K562 (cell line): ENCODE data around the gene DMWD. TPM values are rescaled to one million over a fixed set of nuclear protein-coding genes. Genes with fewer than 3 reads are reported as not detected.

ENCODE experiments used
- ELF4 ChIP-seq: fragments of 450-650 bp; formaldehyde crosslinking; IDR thresholded peaks from 2 replicates; pipeline ENCODE4 v1.4.0; 2022; ENCODE audit warnings: missing genetic modification characterization
- HSF4 ChIP-seq: fragments of 250-450 bp; sonication (Bioruptor Pico); IDR thresholded peaks from 2 replicates; pipeline ENCODE4 v2.1.2; 2022; ENCODE audit warnings: mild to moderate bottlenecking, moderate library complexity, borderline replicate concordance
- MAFF ChIP-seq: IDR thresholded peaks from 2 replicates; pipeline ENCODE4 v1.6.1; 2012; ENCODE audit warnings: low read length, improper control_type of control experiment
- MCM5 ChIP-seq: fragments of 450-650 bp; IDR thresholded peaks from 2 replicates; pipeline ENCODE4 v1.6.1; 2016; ENCODE audit warnings: low read depth
- NCOA1 ChIP-seq: fragments of 450-650 bp; IDR thresholded peaks from 2 replicates; pipeline ENCODE4 v1.6.1; 2016; ENCODE audit warnings: low read depth
- NR1H2 ChIP-seq: sonication (generic); formaldehyde crosslinking; IDR thresholded peaks from 2 replicates; pipeline ENCODE4 v1.4.0; 2020; ENCODE audit warnings: mild to moderate bottlenecking, missing genetic modification reagents
- POLR2G ChIP-seq: fragments of 200-400 bp; formaldehyde crosslinking; IDR thresholded peaks from 2 replicates; pipeline ENCODE4 v1.6.1; 2017; ENCODE audit warnings: low read depth, mild to moderate bottlenecking, antibody characterized with exemption, low read length, moderate library complexity
- SMAD4 ChIP-seq: fragments of 250-450 bp; sonication (Bioruptor Pico); conservative IDR thresholded peaks from 2 replicates; pipeline ENCODE4 v1.8.0; 2021; ENCODE audit warnings: inconsistent platforms, mild to moderate bottlenecking, moderate library complexity
- SMARCC2 ChIP-seq: fragments of 450-650 bp; IDR thresholded peaks from 2 replicates; pipeline ENCODE4 v1.6.1; 2017; ENCODE audit warnings: antibody characterized with exemption, moderate library complexity, mild to moderate bottlenecking, low read depth
- SRF ChIP-seq, 2 experiments: fragments of 250-450, 450-650 bp in 1 of 2; sonication (Bioruptor Pico) in 1 of 2; sonication (generic) in 1 of 2; formaldehyde crosslinking; IDR thresholded peaks; 2 replicates each; pipeline versions ENCODE4 v1.5.0 to v1.5.1; 2020 to 2022; ENCODE audit warnings: mild to moderate bottlenecking in 1 of 2, missing genetic modification reagents in 1 of 2
- SRSF7 ChIP-seq: fragments of 200-400 bp; formaldehyde crosslinking; optimal IDR thresholded peaks from 2 replicates; pipeline ENCODE3; 2017; ENCODE audit warnings: mild to moderate bottlenecking, low read depth, low read length
- STAG1 ChIP-seq: sonication (generic); formaldehyde crosslinking; IDR thresholded peaks from 2 replicates; pipeline ENCODE4 v1.5.0; 2020; ENCODE audit warnings: missing genetic modification reagents, borderline replicate concordance
- THRAP3 ChIP-seq: fragments of 450-650 bp; IDR thresholded peaks from 2 replicates; pipeline ENCODE4 v1.6.1; 2016; ENCODE audit warnings: mild to moderate bottlenecking, inconsistent platforms, borderline replicate concordance
- YY1 ChIP-seq, 3 experiments: IDR thresholded peaks; 2 replicates each; pipeline ENCODE4 v1.6.1; 2011; ENCODE audit warnings: low read length in 2 of 3, mild to moderate bottlenecking in 2 of 3, moderate library complexity in 2 of 3, borderline replicate concordance in 1 of 3, control low read depth in 1 of 3, low read depth in 1 of 3; ENCODE audit not compliant: insufficient read depth in 3 of 3, insufficient replicate concordance in 2 of 3, control insufficient read depth in 1 of 3, insufficient read length in 1 of 3; ENCODE audit errors: extremely low read depth in 1 of 3
- ZNF165 ChIP-seq: fragments of 250-450 bp; sonication (Bioruptor Pico); IDR thresholded peaks from 2 replicates; pipeline ENCODE4 v1.4.0; 2020; ENCODE audit warnings: borderline replicate concordance
- ZNF253 ChIP-seq: fragments of 250-450 bp; sonication (Bioruptor Pico); conservative IDR thresholded peaks from 2 replicates; pipeline ENCODE4 v1.6.1; 2021; ENCODE audit warnings: mild to moderate bottlenecking
- ZNF263 ChIP-seq: sonication (generic); formaldehyde crosslinking; IDR thresholded peaks from 2 replicates; pipeline ENCODE4 v1.8.0; 2022; ENCODE audit warnings: mild to moderate bottlenecking, missing genetic modification reagents, borderline replicate concordance
- ZNF785 ChIP-seq: fragments of 250-450 bp; sonication (Bioruptor Pico); IDR thresholded peaks from 2 replicates; pipeline ENCODE4 v1.4.0; 2020; ENCODE audit warnings: mild to moderate bottlenecking
- polyA plus RNA-seq, 8 experiments: library from polyadenylated mRNA; depleted of rRNA in 4 of 8; stranded (reverse) in 5 of 8; unstranded in 3 of 8; fragments of >200 nt; fragmentation: Nextera tagmentation in 2 of 8; fragmentation: Illumina TruSeq in 1 of 8; extraction: Ambion mirVana in 2 of 8; extraction: Trizol in 1 of 8; gene quantifications; 2 replicates each; pipeline versions ENCODE4 v1.2.1 to v1.2.3, GENCODE V29; 2011 to 2014; ENCODE audit warnings: inconsistent platforms in 1 of 8, missing spikeins in 1 of 8
- total RNA-seq, 7 experiments: library from RNA; depleted of rRNA in 6 of 7; stranded (reverse); fragments of >200 nt in 6 of 7; fragmentation: Illumina TruSeq in 2 of 7; extraction: Trizol in 2 of 7; gene quantifications; 2 replicates each; pipeline versions ENCODE4 v1.2.1 to v1.2.3, GENCODE V29; 2011 to 2021; ENCODE audit warnings: low replicate concordance in 1 of 7
- TF ChIP-seq, protein P1 (sequence below): sonication (generic); formaldehyde crosslinking; IDR thresholded peaks from 2 replicates; pipeline ENCODE4 v1.8.0; 2022; ENCODE audit warnings: missing genetic modification reagents, mild to moderate bottlenecking, borderline replicate concordance
- TF ChIP-seq, protein P2 (sequence below): fragments of 450-650 bp; IDR thresholded peaks from 2 replicates; pipeline ENCODE4 v1.6.1; 2016; ENCODE audit warnings: borderline replicate concordance
- TF ChIP-seq, protein P3 (sequence below): sonication (generic); formaldehyde crosslinking; IDR thresholded peaks from 2 replicates; pipeline ENCODE4 v1.9.0; 2022; ENCODE audit warnings: mild to moderate bottlenecking, missing genetic modification reagents
- TF ChIP-seq, protein P4 (sequence below): fragments of 250-450 bp; sonication (Bioruptor Pico); IDR thresholded peaks from 2 replicates; pipeline ENCODE4 v1.5.0; 2020; ENCODE audit warnings: mild to moderate bottlenecking, borderline replicate concordance

The DMWD gene
- total and polyA plus RNA-seq, 9 of the 15 experiments (the other 6 are each of a cell fraction or from before 2014, with no cell fraction given), result 4.7 to 54.6 (median 19.0) TPM

DNA sequence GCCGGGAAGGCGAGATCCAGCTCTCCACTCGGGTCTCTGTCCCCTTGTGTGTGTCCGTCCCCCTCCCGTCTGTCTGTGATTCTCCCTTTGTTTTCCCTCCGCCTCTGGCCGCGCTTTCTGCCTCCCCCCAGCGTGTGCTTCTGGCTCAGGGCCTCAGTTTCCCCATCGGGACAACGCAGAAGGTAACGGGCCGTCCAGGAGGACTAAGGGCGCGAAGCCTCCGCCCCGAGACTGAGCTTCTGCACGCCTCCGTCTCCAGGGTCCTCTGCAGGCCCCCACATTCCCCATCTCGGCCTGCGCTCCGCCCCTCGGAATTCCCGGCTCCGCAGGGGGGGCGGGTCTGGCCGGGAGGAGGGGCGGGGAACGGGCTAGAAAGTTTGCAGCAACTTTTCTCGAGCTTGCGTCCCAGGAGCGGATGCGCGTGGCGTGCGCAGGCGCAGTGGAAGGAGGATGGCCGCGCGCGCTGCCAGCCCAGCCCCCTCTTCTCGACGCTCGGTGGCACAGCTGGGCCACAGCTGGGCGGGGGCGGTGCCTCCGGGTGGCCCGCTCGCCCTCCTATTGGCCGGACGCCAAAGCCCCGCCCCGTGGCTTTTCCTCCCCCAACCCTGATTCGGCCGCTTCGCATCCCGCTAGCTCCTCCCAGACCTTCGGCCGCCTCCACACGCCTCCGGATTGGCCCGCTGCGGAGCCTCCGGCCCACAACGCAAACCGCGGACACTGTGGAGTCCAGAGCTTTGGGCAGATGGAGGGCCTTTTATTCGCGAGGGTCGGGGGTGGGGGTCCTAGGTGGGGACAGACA lies 23.5 kb downstream of the DMWD start, which contains the start of gene SIX5 (continued):
- TF ChIP-seq, protein P1, sequence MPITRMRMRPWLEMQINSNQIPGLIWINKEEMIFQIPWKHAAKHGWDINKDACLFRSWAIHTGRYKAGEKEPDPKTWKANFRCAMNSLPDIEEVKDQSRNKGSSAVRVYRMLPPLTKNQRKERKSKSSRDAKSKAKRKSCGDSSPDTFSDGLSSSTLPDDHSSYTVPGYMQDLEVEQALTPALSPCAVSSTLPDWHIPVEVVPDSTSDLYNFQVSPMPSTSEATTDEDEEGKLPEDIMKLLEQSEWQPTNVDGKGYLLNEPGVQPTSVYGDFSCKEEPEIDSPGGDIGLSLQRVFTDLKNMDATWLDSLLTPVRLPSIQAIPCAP, result no peak
- TF ChIP-seq ZNF263 (CRISPR knock-in tag) (no peak), ZNF253 (CRISPR knock-in tag) (no peak), ELF4 (0 out of 2 replicates have a peak, but pooled peaks have one; percentile 9), MAFF (no peak), STAG1 (CRISPR knock-in tag) (no peak), NCOA1 (no peak), SMAD4 (CRISPR knock-in tag) (no peak; the same call in none of the 2 replicates), HSF4 (CRISPR knock-in tag) (no peak), SMARCC2 (no peak), THRAP3 (no peak; the same call in 1 of the 2 replicates), POLR2G (peak; percentile 77), SRF (CRISPR knock-in tag; IDR thresholded peaks at IDR 0.05) (peak in 1 of 2 experiments; percentile 66; a peak in 1 of 4 replicates), MCM5 (no peak), SRSF7 (no peak), ZNF165 (no peak), YY1 (IDR thresholded peaks at IDR 0.05; ENCODE audit: borderline replicate concordance in 1 of 3, control insufficient read depth in 1 of 3, extremely low read depth in 1 of 3, insufficient read depth in 3 of 3, insufficient read length in 1 of 3, insufficient replicate concordance in 2 of 3, low read depth in 1 of 3, low read length in 2 of 3) (peak; percentile 15 to 79 (median 69)), NR1H2 (no peak), ZNF785 (CRISPR knock-in tag) (no peak)
- TF ChIP-seq, protein P2, sequence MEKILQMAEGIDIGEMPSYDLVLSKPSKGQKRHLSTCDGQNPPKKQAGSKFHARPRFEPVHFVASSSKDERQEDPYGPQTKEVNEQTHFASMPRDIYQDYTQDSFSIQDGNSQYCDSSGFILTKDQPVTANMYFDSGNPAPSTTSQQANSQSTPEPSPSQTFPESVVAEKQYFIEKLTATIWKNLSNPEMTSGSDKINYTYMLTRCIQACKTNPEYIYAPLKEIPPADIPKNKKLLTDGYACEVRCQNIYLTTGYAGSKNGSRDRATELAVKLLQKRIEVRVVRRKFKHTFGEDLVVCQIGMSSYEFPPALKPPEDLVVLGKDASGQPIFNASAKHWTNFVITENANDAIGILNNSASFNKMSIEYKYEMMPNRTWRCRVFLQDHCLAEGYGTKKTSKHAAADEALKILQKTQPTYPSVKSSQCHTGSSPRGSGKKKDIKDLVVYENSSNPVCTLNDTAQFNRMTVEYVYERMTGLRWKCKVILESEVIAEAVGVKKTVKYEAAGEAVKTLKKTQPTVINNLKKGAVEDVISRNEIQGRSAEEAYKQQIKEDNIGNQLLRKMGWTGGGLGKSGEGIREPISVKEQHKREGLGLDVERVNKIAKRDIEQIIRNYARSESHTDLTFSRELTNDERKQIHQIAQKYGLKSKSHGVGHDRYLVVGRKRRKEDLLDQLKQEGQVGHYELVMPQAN, result peak; percentile 65
- TF ChIP-seq, protein P3, sequence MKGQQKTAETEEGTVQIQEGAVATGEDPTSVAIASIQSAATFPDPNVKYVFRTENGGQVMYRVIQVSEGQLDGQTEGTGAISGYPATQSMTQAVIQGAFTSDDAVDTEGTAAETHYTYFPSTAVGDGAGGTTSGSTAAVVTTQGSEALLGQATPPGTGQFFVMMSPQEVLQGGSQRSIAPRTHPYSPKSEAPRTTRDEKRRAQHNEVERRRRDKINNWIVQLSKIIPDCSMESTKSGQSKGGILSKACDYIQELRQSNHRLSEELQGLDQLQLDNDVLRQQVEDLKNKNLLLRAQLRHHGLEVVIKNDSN (CRISPR knock-in tag), result no peak
- TF ChIP-seq, protein P4, sequence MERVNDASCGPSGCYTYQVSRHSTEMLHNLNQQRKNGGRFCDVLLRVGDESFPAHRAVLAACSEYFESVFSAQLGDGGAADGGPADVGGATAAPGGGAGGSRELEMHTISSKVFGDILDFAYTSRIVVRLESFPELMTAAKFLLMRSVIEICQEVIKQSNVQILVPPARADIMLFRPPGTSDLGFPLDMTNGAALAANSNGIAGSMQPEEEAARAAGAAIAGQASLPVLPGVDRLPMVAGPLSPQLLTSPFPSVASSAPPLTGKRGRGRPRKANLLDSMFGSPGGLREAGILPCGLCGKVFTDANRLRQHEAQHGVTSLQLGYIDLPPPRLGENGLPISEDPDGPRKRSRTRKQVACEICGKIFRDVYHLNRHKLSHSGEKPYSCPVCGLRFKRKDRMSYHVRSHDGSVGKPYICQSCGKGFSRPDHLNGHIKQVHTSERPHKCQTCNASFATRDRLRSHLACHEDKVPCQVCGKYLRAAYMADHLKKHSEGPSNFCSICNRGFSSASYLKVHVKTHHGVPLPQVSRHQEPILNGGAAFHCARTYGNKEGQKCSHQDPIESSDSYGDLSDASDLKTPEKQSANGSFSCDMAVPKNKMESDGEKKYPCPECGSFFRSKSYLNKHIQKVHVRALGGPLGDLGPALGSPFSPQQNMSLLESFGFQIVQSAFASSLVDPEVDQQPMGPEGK (CRISPR knock-in tag), result no peak
